Activated CD4-positive, alpha-beta T cell treated with anti-CD3 and anti-CD28 coated beads, Interleukin-2, amount 10 ng/mL, durations not matched to agents 7 days and 5 days (primary cell): ENCODE data around the gene STAP2. TPM values are rescaled to one million over a fixed set of nuclear protein-coding genes. Genes with fewer than 3 reads are reported as not detected.

Experiments
- CTCF ChIA-PET: fragments of 350-600 bp; sonication (Branson Sonifier 250); formaldehyde crosslinking; loops from one replicate; lab custom pipeline; 2021; ENCODE audit warnings: antibody characterized with exemption; lab: Charles Lee
- POLR2A ChIA-PET: fragments of 350-600 bp; sonication (Branson Sonifier 250); formaldehyde crosslinking; loops from one replicate; lab custom pipeline; 2021; ENCODE audit warnings: antibody characterized with exemption; lab: Charles Lee
- DNase-seq: peaks from one replicate; pipeline ENCODE4 v3.0.0-alpha.2; 2020
- H3K27ac Mint-ChIP-seq: one replicate; pipeline ENCODE4 v1.8.0; 2021; ENCODE audit warnings: mild to moderate bottlenecking, moderate library complexity, mixed read lengths
- H3K27me3 Mint-ChIP-seq: one replicate; pipeline ENCODE4 v1.8.0; 2021; ENCODE audit warnings: mixed read lengths
- H3K36me3 Mint-ChIP-seq: one replicate; pipeline ENCODE4 v1.8.0; 2021; ENCODE audit warnings: low read depth, mixed read lengths
- H3K4me1 Mint-ChIP-seq: one replicate; pipeline ENCODE4 v1.8.0; 2021; ENCODE audit warnings: mixed read lengths
- H3K4me3 Mint-ChIP-seq: one replicate; pipeline ENCODE4 v1.8.0; 2021; ENCODE audit warnings: mild to moderate bottlenecking, moderate library complexity, mixed read lengths
- H3K9me3 Mint-ChIP-seq: one replicate; pipeline ENCODE4 v1.8.0; 2021; ENCODE audit warnings: mixed read lengths
- total RNA-seq, 2 experiments: library from RNA; stranded (reverse); gene quantifications; one replicate each; pipeline ENCODE4 v1.2.3, GENCODE V29; 2021

Gene STAP2
- total RNA-seq, 2 experiments from 2014 or later = 10.4 to 11.9 TPM

DNA sequence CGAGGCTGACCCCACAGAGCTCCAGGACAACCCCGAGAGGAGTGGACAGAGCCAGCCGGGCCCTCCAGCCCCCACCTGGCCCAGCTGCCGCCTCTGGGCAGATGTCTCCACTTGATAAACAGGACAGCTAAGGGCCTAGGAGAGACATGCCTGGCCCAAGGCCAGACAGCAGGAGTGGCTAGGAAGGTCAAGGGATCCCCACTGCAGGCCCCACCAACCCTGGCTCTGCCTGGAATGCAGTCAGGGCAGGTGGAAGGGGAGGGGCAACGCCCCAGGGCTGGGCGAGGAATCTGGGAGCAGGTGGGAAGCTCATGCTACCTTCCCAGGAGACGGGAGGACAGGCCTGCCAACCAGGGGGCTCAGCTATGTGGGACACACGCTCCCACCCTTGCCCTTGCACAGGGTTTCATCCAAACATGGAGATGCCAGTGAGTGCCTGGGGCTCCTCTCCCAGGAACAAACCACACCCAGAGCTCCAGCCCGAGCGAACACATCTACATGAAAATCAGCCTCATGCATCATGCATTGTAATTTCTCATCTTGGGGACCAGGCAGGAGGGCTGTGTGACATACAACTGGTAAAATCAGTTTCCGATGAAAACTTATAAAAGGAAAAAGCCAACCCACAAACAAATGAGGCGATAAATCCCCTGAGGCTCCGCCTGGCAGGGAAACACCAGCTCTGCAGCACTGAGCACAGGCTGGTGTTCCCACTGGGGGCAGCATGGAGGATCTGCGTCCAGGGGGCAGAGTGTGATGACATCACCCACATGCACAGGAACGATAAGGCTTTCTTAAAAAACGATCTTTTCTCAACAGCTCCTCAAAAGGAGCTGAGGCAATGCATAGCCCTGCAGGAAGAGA lies 36.8 kb upstream of the STAP2 start:
- DNase-seq = no peak
- Mint-ChIP-seq H3K4me3 (no peak overlapping the region), H3K4me1 (peaks cover 81% of the 10 kb centered on the region), H3K27ac (peak overlapping the region; percentile 50), H3K9me3 (no peaks in the 10 kb centered on the region), H3K36me3 (peaks cover 12% of the 10 kb centered on the region), H3K27me3 (no peaks in the 10 kb centered on the region)
- CTCF ChIA-PET = interaction anchor here (0.6 to 4.7 kb wide), 6 partner anchors 10 to 109 kb away, joined by 3 to 25 read pairs (median 3); partner anchors contain the start of gene SH3GL1
- POLR2A ChIA-PET = interaction anchor here (0.7 to 0.8 kb wide), 2 partner anchors 27 to 44 kb away, joined by 3 read pairs; no protein-coding TSS in a partner anchor

DNA sequence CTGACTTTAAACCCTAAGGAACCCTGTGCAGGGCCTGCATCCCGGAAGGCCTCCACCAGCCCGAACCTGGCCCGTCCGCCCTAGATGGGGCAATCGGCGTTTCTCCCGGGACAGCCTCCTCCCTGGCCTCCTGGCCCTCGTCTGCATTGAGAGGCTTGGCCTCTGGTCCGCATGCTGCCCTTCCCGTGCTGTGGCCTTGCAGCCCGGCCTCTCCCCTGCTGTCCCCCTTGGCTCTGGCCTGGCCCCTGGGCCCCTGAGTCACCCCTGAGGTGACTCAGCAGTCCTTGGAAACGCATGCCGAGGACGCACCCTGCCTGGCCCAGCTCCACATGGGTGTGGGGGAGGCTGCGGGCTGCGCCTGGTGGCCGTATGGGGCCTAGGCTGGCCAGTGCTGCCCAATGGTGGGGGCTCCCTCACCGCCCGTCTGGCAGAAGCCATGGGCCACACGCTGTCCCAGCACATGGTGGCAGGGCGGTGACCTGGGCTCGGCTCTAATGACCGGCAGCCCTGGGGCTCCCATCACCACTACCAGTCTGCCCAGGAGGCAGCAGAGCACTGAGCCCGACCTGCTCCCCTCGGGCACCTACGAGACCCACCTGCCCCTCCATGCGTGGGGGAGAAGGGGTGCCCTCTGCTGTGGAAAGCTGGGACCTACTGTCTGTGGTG lies 36.0 kb upstream of the STAP2 start:
- POLR2A ChIA-PET = no interaction called here
- Mint-ChIP-seq H3K27me3 (no peaks in the 10 kb centered on the region), H3K9me3 (no peaks in the 10 kb centered on the region), H3K27ac (no peak overlapping the region), H3K36me3 (peaks cover 10% of the 10 kb centered on the region), H3K4me1 (peaks cover 80% of the 10 kb centered on the region), H3K4me3 (no peak overlapping the region)
- no peak for DNase-seq
- CTCF ChIA-PET = interaction anchor here (0.6 to 4.7 kb wide), 5 partner anchors 10 to 26 kb away, joined by 3 to 25 read pairs (median 3); partner anchors contain the start of gene SH3GL1

- H3K27ac Mint-ChIP-seq = peak overlapping the region; percentile 46
- H3K27me3 Mint-ChIP-seq = no peaks in the 10 kb centered on the region
- no peak for DNase-seq
- ChIA-PET POLR2A (no interaction called here), CTCF (interaction anchor here (1.3 to 4.7 kb wide), 2 partner anchors 9 to 27 kb away, joined by 3 to 25 read pairs; partner anchors contain the start of gene SH3GL1)
- no peak overlapping the region for H3K4me3 Mint-ChIP-seq
- H3K4me1 Mint-ChIP-seq = peaks cover 78% of the 10 kb centered on the region
- no peaks in the 10 kb centered on the region for H3K9me3 Mint-ChIP-seq
- peaks cover 6% of the 10 kb centered on the region for H3K36me3 Mint-ChIP-seq
These were observed 35.2 kb upstream of the STAP2 start for GRCh38 chr19:4373601-4374497.

DNA sequence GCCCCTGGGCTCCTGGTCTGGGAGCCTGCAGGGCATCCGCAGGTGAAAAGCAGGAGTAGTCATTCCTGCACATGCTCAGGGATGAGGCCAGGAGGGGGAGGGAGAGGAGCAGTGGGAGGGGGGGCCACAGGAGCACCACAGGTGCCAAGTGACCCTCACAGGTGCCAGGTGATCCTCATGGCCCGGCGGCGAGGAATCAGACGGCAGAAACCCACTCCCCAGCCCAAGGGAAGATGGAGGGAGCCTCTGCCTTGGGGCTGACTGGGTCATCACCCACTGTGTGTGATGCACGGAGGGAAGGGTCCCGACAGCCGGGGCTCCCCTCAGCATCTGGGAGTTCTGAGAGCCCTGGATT lies 34.4 kb upstream of the STAP2 start:
- ChIA-PET CTCF (interaction anchor here (1.4 kb wide), 1 partner anchor 27 kb away, joined by 7 read pairs; the partner anchor contains the start of gene SH3GL1), POLR2A (no interaction called here)
- H3K4me3 Mint-ChIP-seq = no peak overlapping the region
- H3K4me1 Mint-ChIP-seq = peaks cover 82% of the 10 kb centered on the region
- no peaks in the 10 kb centered on the region for H3K27me3 Mint-ChIP-seq
- no peaks in the 10 kb centered on the region for H3K9me3 Mint-ChIP-seq
- peak overlapping the region; percentile 73 for H3K27ac Mint-ChIP-seq
- H3K36me3 Mint-ChIP-seq = peaks cover 5% of the 10 kb centered on the region
- DNase-seq = no peak

DNA sequence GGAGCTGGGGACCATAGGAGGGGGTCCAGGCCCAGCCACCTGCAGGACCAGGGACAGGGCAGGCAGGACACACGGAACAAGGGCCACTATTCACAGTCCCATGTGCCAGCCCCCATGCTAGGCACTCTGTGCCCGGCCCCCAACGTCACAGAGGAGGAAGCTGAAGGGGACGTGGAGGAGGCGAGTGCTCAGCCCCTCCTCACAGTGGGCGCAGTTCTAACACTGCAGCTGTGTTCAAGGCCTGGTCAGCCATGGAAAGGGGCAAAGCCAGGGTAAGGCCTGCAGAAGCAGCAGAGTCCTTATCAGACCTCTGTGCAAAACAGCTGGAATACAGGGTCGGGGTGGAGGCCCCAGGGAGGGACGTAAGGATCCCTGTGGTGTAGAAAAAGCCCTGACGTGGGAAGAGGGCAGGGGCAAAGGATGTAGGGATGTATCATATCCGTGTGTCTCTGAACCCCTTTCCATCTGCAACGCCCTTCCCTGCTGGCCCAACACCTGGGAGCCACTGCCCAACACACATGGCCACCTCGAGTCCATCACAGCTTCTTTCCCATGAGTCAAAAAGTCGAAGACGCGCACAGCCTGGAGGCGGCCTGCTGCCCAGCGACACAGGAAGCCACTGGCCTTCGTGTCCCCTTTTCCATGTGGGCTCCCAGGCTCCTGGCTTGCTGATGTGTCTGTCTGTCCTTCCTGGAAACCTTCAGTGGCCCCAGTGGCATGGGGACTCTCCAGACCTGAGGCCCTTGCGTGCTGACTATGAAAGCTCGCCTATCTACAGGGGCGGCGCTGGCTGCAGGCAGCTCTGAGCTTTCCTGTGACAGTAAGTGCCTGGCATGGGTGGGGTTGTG lies 33.8 kb upstream of the STAP2 start:
- Mint-ChIP-seq H3K4me1 (peaks cover 83% of the 10 kb centered on the region), H3K4me3 (no peak overlapping the region), H3K36me3 (peaks cover 5% of the 10 kb centered on the region), H3K9me3 (no peaks in the 10 kb centered on the region), H3K27me3 (no peaks in the 10 kb centered on the region), H3K27ac (peak overlapping the region; percentile 93)
- no peak for DNase-seq
- ChIA-PET CTCF (interaction anchor here (1.4 kb wide), 1 partner anchor 28 kb away, joined by 7 read pairs; the partner anchor contains the start of gene SH3GL1), POLR2A (no interaction called here)

- POLR2A ChIA-PET = no interaction called here
- CTCF ChIA-PET = interaction anchor here (1.4 kb wide), 1 partner anchor 29 kb away, joined by 7 read pairs; the partner anchor contains the start of gene SH3GL1
- H3K27ac Mint-ChIP-seq = peak overlapping the region; percentile 93
- peaks cover 81% of the 10 kb centered on the region for H3K4me1 Mint-ChIP-seq
- H3K36me3 Mint-ChIP-seq = peaks cover 10% of the 10 kb centered on the region
- no peaks in the 10 kb centered on the region for H3K27me3 Mint-ChIP-seq
- peak overlapping the region; percentile 62 for H3K4me3 Mint-ChIP-seq
- no peaks in the 10 kb centered on the region for H3K9me3 Mint-ChIP-seq
- DNase-seq = no peak
These were observed 32.9 kb upstream of the STAP2 start for GRCh38 chr19:4371247-4372164.

- Mint-ChIP-seq H3K4me1 (peaks cover 73% of the 10 kb centered on the region), H3K27me3 (no peaks in the 10 kb centered on the region), H3K27ac (peak overlapping the region; percentile 93), H3K4me3 (peak overlapping the region; percentile 62), H3K36me3 (peaks cover 9% of the 10 kb centered on the region), H3K9me3 (no peaks in the 10 kb centered on the region)
- ChIA-PET CTCF (interaction anchor here (0.6 to 3.6 kb wide), 12 partner anchors 9 to 158 kb away, joined by 3 to 23 read pairs (median 4); partner anchors contain the start of genes MPND and SH3GL1), POLR2A (interaction anchor here (0.7 kb wide), 1 partner anchor 28 kb away, joined by 7 read pairs; the partner anchor contains the start of gene MPND)
- no peak for DNase-seq
These were observed 31.9 kb upstream of the STAP2 start for GRCh38 chr19:4370418-4371041.

DNA sequence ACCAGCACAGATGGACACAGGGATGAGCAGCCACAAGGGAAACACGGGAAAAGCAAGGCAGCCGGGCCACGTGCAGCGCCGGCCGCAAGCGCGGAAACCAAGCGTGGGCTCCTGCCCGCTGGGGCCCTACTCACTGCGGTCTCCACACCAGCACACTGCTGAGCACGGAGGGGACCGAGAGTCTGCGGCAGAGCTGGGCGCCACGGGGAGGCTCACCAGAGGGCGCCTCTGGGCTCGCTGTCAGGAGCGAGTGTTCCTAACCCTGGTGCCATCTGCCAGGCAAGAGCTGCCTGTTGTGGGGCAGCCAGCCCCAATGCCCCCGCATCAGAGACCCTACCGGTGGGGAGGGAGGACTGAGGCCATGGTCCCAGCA lies 31.2 kb upstream of the STAP2 start:
- H3K27me3 Mint-ChIP-seq = no peaks in the 10 kb centered on the region
- ChIA-PET POLR2A (interaction anchor here (0.7 kb wide), 1 partner anchor 27 kb away, joined by 7 read pairs; the partner anchor contains the start of gene MPND), CTCF (interaction anchor here (0.6 to 3.6 kb wide), 13 partner anchors 9 to 157 kb away, joined by 3 to 23 read pairs (median 4); partner anchors contain the start of genes MPND and SH3GL1)
- peak; percentile 77 for DNase-seq
- peak overlapping the region; percentile 62 for H3K4me3 Mint-ChIP-seq
- no peaks in the 10 kb centered on the region for H3K9me3 Mint-ChIP-seq
- H3K27ac Mint-ChIP-seq = peak overlapping the region; percentile 93
- peaks cover 68% of the 10 kb centered on the region for H3K4me1 Mint-ChIP-seq
- H3K36me3 Mint-ChIP-seq = peaks cover 11% of the 10 kb centered on the region

GRCh38 chr19:4369109-4369887 lies 30.7 kb upstream of the STAP2 start:
- Mint-ChIP-seq H3K4me1 (peaks cover 69% of the 10 kb centered on the region), H3K9me3 (no peaks in the 10 kb centered on the region), H3K27ac (peak overlapping the region; percentile 93), H3K27me3 (no peaks in the 10 kb centered on the region), H3K4me3 (peak overlapping the region; percentile 62), H3K36me3 (peaks cover 13% of the 10 kb centered on the region)
- DNase-seq = peak; percentile 92
- POLR2A ChIA-PET = interaction anchor here (0.6 kb wide), 1 partner anchor 31 kb away, joined by 3 read pairs; the partner anchor contains the start of gene SH3GL1
- CTCF ChIA-PET = interaction anchor here (0.6 to 3.6 kb wide), 10 partner anchors 10 to 82 kb away, joined by 3 to 23 read pairs (median 4); partner anchors contain the start of genes MPND and SH3GL1
